RWPE1 (cell line): Measurements from ENCODE around the gene DHH.

ENCODE experiments used
- CTCF ChIA-PET: fragments of 350-600 bp; sonication (Branson Sonifier 250); formaldehyde crosslinking; extraction: SDS; loops from one replicate; lab custom pipeline; 2021; lab: Yijun Ruan, JAX
- POLR2A ChIA-PET: fragments of 400-600 bp; formaldehyde crosslinking; extraction: SDS; loops from one replicate; lab custom pipeline; 2020; ENCODE audit warnings: antibody characterized with exemption; ENCODE audit not compliant: low non-redundant PET; lab: Yijun Ruan, JAX
- DNase-seq: peaks from one replicate; pipeline ENCODE4 v3.0.0; 2012; ENCODE audit warnings: low spot score
- H3K27ac ChIP-seq: fragments of 450-650 bp; 2 replicates; pipeline ENCODE4 v1.5.1; 2017
- CTCF ChIP-seq: fragments of 450-650 bp; conservative IDR thresholded peaks from 2 replicates; pipeline ENCODE4 v1.5.1; 2017; ENCODE audit warnings: low read depth, mild to moderate bottlenecking

The DHH gene

GRCh38 chr12:49037111-49037946 lies 57.3 kb downstream of the DHH start:
- ChIA-PET POLR2A (interaction anchor here (0.5 kb wide), 1 partner anchor 194 kb away, joined by 3 read pairs; no protein-coding TSS in a partner anchor), CTCF (interaction anchor here (0.6 to 1.1 kb wide), 3 partner anchors 19 to 109 kb away, joined by 3 to 4 read pairs (median 3); no protein-coding TSS in a partner anchor)
- H3K27ac ChIP-seq = peak overlapping the region; percentile 14; the same call in 1 of the 2 replicates
- no peak for TF ChIP-seq CTCF
- DNase-seq = no peak
